Measurements from ENCODE around the gene LASP1NB.

The LASP1NB gene

GRCh38 chr17:38894276-38894675 lies 31.1 kb upstream of the LASP1NB start:
- TF ChIP-seq SIN3A (IDR thresholded peaks at IDR 0.05; ENCODE audit: borderline replicate concordance, insufficient read depth, low read length) = no peak
- no peak for TF ChIP-seq TAF1 (IDR thresholded peaks at IDR 0.05; ENCODE audit: borderline replicate concordance, insufficient read depth, low read length)
- TF ChIP-seq FOXP2 (optimal IDR thresholded peaks at IDR 0.05; ENCODE audit: borderline replicate concordance, extremely low read depth, extremely low read length, insufficient read depth) = no peak
- TF ChIP-seq REST (IDR thresholded peaks at IDR 0.05; ENCODE audit: insufficient read depth in 1 of 2, low read depth in 2 of 2, low read length in 2 of 2) = no peak
- TF ChIP-seq POLR2AphosphoS5 (IDR thresholded peaks at IDR 0.05; ENCODE audit: low read depth, low read length) = no peak

- TF ChIP-seq REST (IDR thresholded peaks at IDR 0.05; ENCODE audit: insufficient read depth in 1 of 2, low read depth in 2 of 2, low read length in 2 of 2) (no peak), SIN3A (IDR thresholded peaks at IDR 0.05; ENCODE audit: borderline replicate concordance, insufficient read depth, low read length) (no peak)
Measured at GRCh38 chr17:38896346-38896954, 29.0 kb upstream of the LASP1NB start.

GRCh38 chr17:38897176-38897575 lies 28.2 kb upstream of the LASP1NB start:
- TF ChIP-seq REST (IDR thresholded peaks at IDR 0.05; ENCODE audit: insufficient read depth in 1 of 2, low read depth in 2 of 2, low read length in 2 of 2) (no peak), SIN3A (IDR thresholded peaks at IDR 0.05; ENCODE audit: borderline replicate concordance, insufficient read depth, low read length) (0 out of 2 replicates have a peak, but pooled peaks have one; percentile 41)

GRCh38 chr17:38897671-38898290 lies 27.6 kb upstream of the LASP1NB start:
- no peak for TF ChIP-seq TAF1 (IDR thresholded peaks at IDR 0.05; ENCODE audit: borderline replicate concordance, insufficient read depth, low read length)
- TF ChIP-seq REST (IDR thresholded peaks at IDR 0.05; ENCODE audit: insufficient read depth in 1 of 2, low read depth in 2 of 2, low read length in 2 of 2) = no peak

GRCh38 chr17:38898291-38898679 lies 27.1 kb upstream of the LASP1NB start:
- TF ChIP-seq SIN3A (IDR thresholded peaks at IDR 0.05; ENCODE audit: borderline replicate concordance, insufficient read depth, low read length) = no peak
- TF ChIP-seq TAF1 (IDR thresholded peaks at IDR 0.05; ENCODE audit: borderline replicate concordance, insufficient read depth, low read length) = no peak
- TF ChIP-seq REST (IDR thresholded peaks at IDR 0.05; ENCODE audit: insufficient read depth in 1 of 2, low read depth in 2 of 2, low read length in 2 of 2) = no peak
- no peak for TF ChIP-seq FOXP2 (optimal IDR thresholded peaks at IDR 0.05; ENCODE audit: borderline replicate concordance, extremely low read depth, extremely low read length, insufficient read depth)
- TF ChIP-seq POLR2AphosphoS5 (IDR thresholded peaks at IDR 0.05; ENCODE audit: low read depth, low read length) = no peak

All from PFSK-1 (cell line).